ENCODE results near the gene REL.
"Not testable (repeated sequence)": the region's sequence is repeated elsewhere in the genome, so short reads cannot be mapped to it uniquely, and the experiment has no call there.

REL gene

DNA sequence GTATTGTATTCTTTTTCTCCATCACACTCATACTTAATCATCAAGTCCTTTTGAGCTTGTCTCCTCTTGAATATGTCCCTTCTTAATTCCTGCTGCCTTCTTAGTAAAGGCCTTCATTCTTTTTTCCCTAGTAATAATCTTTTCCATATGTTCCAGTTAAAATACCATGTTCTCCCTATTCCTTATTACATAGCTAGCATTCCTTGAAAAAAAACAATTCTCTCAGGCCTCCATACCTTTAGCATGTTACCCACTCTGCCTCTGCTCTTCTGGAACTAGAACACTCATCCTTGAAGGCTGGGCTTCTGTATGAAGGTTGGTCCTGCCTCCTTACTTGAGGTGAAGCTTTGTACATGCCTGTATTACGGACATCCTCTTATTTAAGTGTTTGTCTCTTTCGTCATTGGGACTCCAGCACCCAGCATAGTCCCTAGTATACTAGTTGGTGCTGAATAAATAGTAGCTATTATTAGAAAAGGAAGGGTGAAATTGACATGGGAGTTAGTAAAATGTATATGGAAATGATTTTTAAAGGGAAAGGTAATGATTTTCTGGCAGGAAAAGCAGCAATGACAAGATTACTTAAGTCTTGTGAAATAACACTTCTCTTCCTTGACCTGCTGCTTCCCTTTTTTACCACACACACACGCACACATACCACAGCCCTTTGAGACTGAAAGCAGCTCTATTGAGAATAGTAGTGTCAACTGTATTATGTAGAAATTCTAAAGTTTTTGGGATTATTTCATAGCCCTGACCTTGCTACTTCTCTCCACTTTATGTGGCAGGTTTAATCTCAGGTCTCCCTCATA is 45.6 kb downstream of the REL start:
- DNase-seq, result no peak

DNA sequence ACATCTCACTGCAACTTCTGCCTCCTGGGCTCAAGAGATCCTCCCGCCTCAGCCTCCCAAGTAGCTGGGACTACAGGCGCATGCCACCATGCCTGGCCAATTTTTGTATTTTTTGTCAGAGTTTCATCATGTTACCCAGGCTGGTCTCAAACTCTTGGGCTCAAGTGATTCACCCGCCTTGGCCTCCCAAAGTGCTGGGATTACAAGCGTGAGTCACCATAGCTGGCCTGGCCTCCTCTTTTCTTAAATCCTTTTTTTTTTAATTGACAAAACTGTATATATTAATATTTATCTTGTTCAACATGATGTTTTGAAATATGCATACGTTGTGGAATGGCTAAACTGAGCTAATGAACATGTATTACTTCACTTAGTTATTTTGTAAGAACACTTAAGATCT is 50.7 kb downstream of the REL start:
- DNase-seq, result not testable (repeated sequence)

DNA sequence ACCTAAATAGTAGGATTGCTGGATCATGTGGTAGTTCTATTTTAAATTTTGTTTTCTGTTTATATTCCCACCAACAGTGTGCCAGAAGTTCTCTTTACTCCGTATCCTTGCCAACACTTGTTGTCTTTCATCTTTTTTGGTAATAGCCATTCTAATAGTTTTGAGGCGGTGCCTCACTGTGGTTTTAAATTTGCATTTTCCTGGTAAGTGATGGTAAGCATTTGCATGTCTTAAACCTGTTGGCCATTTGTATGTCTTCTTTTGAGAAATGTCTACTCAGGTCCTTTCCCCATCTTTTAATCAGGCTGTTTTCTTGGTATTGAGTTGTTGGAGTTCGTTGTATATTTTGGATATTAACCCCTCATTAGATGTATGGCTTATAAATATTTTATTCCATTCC is 51.6 kb downstream of the REL start:
- no peak for DNase-seq

DNA sequence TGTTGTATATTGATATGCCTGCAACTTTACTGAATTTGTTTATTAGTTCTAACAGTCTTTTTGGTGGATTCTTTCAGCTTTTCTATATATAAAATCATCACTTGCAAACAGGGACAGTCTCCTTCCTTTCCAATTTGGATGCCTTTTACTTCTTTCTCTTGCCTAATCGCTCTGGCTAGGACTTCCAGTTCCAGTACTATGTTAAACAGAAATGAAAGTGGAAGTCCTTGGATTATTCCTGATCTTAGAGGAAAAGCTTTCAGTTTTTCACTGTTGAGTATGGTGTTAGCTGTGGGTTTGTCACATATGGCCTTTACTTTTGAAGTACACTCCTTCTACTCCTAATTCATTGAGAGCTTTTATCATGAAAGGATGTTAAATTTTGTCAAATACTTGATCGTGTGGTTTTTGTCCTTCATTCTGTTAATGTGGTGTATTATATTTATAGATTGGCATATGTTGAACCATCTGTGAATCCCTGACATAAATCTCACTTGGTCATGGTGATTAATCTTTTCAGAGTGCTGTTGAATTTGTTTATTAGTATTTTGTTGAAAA is 52.9 kb downstream of the REL start:
- DNase-seq, result no peak

DNA sequence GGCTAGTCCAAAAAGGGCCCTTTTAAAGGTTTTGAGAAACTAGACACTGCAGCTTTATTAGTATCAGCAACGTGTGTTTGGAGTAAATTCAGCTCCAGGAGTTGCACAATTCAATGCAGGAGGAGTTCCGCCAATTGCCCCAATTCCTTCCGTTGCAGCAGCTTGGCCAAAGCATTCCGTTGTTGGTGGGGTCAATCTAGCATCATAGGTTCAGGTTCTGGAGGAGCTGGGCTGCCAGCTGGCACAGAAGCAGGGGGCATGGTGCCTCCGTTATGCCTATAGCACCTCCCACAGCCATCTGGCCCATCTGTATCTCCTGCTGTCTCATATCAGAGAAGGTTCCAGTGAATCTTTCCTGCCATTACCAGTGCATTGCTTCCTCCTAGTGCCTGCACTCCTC is 55.4 kb downstream of the REL start:
- no peak for DNase-seq

DNA sequence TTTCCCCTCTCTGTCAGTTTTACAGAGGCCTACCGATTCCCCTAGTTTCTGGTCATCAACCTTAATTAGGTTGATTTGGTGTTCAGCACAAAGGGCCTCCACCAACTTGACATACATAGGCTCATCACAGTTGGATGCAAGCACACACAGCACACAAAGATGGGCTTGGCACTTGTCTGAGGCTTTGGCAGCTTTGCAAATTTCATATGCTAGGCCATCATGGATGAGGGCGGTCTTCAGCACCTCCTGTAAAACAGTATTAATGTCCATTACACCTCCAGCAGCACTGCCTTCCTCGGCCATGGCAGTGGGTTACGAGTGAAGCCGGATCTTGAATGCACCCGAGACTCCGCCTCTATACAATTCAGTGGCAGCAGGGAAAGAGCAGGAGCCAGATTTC is 56.9 kb downstream of the REL start:
- DNase-seq, result no peak

DNA sequence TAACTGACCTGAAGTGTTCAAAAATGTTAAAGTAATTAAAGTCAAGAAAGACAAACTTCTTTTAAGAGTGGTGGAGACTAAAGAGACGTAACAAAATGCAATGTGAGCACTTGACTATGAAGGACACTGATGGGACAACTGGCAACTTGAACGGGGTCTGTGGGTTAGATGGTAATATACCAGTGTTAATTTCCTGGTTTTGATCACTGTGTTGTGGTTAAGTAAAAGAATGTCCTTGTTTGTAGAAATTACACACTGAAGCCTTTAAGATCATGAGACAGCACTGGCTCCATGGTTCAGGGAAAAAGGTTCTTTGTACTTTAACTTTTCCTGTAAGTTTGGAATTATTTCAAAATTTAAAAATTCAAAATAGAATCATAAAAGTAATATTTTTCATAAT is 58.2 kb downstream of the REL start:
- no peak for DNase-seq

DNA sequence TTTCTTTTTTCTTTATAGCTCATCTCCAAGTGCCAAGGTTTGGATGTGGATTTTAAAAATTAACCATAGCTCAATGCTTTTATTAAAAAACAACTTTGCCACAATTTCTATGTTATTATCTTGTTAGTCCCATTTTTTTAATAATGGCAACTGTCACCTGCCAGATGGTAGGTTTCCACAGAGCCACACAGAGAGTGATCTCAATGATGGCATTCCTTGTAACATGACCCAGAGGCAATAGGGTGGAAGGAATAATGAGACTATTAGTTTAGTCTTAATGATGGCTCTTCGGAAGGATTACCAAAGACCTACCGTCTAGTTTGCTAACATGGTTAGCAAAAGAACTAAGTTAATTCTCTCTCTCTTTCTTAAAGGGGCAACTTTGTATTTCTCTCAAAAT is 64.0 kb downstream of the REL start:
- DNase-seq, result no peak

DNA sequence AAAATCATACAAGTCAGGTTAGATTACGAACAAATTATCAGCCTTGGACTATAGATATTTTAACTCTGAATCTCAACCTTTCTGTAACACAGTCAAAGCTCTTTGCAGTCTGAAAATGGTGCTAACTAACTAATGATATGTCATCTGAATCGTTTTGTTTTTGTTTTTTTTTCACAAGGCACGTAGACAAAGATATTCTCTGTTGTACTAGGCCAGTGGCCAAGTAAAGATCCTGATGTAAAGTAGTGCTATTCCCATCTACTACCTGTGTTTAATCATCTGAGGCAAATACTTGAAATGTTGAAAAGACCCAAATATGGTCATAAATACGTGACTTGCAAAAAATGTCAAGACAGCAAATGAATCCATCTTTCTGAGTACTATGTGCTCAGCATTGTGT is 65.7 kb downstream of the REL start:
- DNase-seq, result no peak

DNA sequence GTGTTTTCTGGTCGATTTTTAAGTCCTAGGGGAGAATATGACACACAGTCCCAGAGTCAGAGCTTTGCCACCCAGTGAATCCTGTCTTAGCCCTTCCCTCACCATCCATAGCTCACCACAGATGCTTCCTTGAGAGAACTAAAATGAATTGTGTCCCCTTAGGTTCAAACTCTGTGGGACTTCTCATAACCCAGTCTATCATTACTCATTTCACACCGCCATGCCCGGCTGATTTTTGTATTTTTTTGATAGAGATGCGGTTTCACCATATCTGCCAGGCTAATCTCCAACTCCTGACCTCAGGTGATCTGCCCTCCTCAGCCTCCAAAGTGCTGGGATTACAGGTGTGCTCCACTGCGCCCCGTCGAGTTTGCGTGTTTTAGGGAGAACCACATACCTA is 66.8 kb downstream of the REL start:
- DNase-seq, result no peak

DNA sequence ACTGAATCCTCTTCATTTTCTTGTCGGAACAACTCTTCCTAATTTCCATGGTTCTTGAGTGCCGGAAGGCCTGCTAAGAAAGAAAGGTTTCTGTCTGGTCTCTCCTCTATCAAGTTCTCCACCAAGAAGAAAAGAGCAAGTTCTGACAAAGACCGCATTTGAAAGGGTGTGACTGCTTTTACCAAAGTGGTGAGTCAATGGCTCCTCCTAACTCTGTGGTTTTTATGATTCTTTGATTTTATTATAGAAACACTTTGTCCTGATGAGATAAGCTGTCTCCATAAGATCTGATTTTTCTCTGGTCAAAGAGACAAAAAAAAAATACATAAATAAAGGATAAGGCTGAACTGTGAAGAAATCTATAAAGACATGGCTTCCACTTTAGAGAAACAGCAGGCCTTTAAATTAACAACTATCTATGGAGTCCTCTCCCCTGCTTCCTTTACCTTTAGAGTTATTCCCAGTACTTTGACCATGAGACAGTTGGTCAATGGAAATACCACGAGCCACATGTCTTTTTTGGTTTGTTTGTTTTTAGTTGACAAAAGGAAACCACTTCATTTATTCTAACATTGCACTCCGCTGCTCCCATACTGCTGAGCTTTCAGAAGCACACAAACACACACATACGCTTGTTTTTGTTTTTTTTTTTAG is 67.7 kb downstream of the REL start:
- no peak for DNase-seq

DNA sequence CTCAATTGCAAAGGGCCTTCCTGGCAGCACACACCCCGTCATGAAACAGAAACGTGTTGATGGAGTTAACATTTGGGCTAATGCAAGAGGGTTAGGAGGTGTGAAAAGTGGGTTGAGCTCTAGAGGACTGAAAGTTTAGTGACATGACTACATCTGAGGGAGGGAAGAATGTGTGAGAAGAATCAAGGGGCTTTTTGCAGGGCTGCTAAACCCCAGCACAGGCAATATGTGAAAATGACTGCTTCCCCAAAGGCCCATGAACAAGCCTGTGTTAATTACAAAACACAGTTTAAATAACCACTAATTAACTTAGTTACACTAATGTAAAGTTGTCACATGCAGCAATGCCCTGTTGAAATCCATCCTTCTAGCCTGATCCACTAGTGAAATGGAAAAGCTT is 72.8 kb downstream of the REL start:
- DNase-seq, result no peak

DNA sequence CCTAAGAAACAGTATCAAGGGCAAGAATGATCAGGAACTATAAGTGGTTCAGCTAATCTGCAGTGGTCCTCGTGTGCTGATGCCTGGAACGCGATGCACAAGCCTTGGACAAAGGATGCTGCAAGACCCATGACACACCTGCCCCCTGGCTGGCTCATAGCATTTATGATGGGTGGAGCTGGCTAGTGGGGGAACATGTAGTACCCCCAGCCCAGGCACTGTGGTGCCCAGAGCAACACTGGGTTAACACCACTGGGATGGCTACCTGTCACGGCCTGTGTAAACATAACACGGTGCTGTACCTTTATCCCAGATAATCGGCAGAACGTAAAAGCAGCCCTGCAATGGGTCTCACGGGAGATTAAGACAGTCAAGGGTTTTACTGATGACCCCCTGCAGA is 75.8 kb downstream of the REL start:
- DNase-seq, result no peak

DNA sequence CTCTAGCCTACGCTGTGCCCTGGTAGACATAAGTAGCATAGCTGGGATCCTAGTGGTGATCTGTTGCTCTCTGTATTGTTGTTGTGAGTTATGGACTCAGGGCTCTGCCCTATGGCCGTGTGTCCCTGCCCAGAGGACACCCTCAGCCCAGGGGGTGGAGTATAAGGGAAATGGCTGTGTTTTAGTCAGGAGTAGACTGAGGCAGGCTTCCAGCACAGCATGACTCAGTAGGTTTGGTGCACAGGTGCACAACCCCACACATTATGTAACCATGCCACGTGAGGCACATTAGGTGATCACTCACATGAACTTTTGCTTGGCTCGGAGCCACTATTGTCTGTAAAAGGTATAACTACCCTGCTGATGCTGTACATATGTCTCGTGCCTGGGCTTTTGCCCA is 76.3 kb downstream of the REL start:
- DNase-seq, result no peak

DNA sequence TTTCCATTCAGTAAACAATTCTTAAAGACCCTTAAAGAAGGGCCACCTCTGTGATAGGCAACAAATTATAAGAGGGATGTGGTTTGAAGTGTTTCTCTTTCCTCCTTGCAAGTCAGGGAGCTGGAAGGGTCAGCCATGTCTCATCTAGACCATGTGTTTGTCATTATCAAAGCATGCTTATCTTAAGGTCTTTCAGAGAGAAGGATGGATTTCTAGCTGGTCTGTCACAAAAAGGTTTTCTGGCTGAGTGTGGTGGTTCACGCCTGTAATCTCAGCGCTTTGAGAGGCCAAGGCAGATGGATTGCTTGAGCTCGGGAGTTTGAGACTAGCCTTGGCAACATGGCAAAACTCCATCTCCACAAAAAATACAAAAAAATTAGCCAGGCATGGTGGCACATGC is 77.0 kb downstream of the REL start:
- no peak for DNase-seq

DNA sequence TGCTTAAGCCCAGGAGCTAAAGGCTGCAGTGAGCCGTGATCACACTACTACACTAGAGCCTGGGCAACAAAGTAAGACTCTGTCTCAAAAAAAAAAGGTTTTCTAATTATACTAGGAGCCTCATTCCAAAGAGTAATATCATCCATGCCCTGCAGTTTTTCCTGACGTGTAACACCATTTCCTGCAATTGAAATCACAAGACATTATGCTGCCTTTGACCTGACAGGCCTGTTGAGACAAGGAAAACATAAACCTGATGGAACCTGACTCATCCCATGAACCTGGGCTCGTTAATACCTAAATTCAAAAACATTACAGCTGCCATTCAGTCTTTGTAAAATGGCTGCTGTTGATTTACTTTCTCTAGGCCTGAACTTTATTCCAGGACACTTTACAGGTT is 77.4 kb downstream of the REL start:
- DNase-seq, result no peak

DNA sequence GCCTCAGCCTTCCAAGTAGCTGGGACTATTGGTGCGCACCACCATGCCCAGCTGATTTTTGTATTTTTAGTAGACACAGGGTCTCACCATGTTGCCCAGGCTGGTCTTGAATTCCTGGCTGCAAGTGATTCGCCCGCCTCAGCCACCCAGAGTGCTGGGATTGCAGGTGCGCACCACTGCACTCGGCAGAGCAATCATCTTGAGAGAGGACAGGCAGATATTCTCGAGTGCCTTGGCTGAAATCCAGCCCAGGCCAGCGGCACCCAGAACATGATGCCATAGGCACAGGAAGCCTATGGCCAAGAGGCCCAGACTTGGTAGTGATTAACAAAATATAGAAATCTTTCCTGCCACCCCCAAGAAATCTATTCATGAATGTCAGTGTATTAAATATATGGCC is 78.1 kb downstream of the REL start:
- DNase-seq, result no peak

DNA sequence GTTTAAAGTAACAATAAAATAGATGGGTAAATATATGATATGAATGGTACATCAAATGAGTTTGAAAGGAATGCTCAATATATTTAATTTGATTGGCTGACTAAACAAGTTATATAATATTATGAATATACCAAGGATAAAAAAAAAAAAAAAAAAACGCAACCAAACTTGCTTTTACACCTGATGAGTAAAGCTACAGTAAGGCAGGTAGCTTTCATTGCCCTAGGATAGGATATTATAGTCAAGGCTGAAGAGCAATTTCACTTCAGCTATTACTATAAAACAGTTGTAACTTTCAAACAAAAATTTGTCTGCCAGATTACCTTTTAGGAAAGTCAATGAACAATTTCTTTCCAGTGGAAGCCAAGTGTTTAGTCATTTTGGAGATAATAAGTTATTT is 79.3 kb downstream of the REL start:
- no peak for DNase-seq

DNA sequence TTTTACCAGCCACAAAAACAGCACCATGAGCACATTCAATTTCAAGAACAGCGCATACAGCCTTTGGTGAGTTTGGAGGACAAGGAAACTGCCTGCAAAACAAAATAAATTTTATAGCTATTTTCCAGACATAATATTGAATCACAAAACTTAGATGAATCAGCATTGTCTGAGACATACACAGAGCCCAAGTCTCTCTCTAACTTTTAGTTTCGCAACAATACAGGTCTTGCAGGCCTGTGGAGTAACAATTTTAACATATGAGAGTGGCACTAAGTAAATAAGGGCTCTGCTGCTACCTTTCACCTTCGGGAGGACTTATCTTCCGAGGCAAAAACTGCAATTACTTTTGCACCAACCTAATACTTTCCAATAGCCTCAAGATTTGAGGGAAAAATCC is 80.1 kb downstream of the REL start:
- no peak for DNase-seq

DNA sequence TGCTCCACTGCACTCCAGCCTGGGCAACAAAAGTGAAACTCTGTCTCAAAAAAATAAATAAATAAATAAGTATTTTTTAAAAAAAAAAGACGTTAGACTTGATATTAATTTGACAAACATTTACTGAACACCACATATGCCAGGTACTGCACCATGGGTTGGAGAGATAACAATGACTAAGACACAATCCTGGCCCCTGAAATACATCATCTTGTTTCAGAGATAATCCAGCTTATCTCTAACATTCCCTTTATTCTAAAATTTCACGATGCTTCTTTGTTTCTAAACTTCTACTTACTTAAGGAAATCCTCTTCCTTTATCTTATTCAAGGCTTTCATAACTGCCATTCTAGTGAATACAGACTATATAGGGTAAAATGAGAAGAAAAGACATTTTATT is 81.2 kb downstream of the REL start:
- no peak for DNase-seq

DNA sequence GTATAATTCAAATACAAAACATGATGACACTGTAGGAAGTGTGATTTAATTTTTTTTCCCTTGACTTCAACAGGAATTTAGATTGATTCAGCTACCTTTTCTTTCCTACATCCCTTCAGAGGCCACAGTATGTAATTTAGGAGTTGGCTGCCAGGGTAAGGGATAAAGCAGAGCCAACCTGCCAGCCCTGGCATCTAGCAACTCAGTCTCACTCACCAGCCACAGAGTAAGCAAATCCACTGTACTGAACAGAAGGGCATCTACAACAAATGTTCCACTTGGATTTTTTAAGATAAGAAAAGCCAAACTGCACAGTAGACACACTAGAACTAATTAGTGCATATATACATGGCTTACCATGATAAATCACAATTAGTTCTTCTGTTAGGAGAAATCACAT is 81.8 kb downstream of the REL start:
- DNase-seq, result no peak

DNA sequence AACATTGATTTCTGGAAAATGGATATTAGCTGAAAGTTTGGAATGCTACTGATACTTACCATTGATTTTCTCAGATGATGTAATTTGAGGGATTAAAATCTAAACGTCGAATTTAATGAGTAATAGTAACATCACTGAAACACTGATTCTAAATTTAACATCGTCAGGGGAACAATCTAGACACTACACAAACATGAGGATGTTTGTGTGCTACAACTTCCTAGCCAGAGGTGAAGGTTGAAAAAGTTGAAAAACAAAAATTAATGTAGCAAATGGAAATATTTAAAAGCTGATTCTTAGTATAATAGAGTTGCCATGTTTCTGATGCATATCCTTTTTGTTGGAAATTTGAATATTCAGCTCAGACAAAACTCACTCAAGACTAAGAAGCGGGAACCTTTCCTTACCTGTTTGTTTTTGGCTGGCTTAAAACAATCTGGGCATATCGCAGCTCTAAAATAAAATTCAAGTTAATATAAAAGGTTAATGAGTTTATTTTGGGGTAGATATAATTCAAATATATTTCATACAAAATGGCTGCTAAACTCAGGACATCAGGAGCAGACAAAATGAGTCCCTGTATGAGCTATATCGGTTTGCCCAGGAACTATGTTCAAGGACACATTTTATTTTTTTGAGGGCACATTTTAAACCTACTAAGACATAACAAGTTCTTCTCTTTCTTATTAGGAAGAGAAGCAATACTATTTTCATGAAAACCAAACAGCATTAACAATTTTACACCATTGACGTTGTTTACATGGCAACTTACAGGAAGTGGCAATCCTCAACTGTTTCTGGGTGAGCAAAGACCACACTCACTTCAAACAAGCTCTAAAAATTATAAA is 83.5 kb downstream of the REL start:
- no peak for DNase-seq

DNA sequence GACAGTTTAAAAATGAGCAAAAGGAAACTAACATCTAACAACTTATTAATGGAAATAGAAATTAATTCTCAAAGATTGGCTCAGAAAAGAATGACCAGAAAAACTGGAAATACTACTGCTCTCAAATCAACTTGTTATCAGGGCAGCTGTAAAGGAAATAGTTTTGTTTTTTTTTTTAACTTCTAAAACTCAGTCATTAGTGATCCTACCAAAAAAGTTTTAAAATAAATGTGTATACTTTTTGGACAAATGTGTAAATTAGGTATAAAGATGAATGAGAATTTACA is 84.1 kb downstream of the REL start:
- DNase-seq, result no peak
